GM23338 (cell line): ENCODE results near the gene GUCA1A. TPM values are rescaled to one million over a fixed set of nuclear protein-coding genes. Genes with fewer than 3 reads are reported as not detected.
"Not testable (repeated sequence)": the region's sequence is repeated elsewhere in the genome, so short reads cannot be mapped to it uniquely, and the experiment has no call there.

Experiments used
- ATAC-seq: fragments of 200-7000 bp; cut with Tn5 transposase; 3 replicates; pipeline ENCODE4 v1.9.1; 2020
- DNase-seq: peaks from one replicate; pipeline ENCODE4 v3.0.0-alpha.2; 2015; ENCODE audit warnings: low spot score
- H2AFZ ChIP-seq: fragments of 200-600 bp; sonication (generic); 2 replicates; pipeline ENCODE4 v1.8.0; 2016; ENCODE audit warnings: antibody characterized with exemption, mild to moderate bottlenecking, moderate library complexity
- H3F3A ChIP-seq: fragments of 200-600 bp; sonication (generic); replicated peaks from 2 replicates; pipeline ENCODE4 v1.8.0; 2017; ENCODE audit warnings: antibody characterized with exemption, mixed run types, low read depth
- H3K27ac ChIP-seq: fragments of 200-600 bp; sonication (generic); 2 replicates; pipeline ENCODE4 v1.6.1; 2016; ENCODE audit warnings: low read depth
- H3K27me3 ChIP-seq: fragments of 200-600 bp; sonication (generic); 2 replicates; pipeline ENCODE4 v1.8.0; 2016; ENCODE audit warnings: mild to moderate bottlenecking, mixed run types, moderate library complexity; ENCODE audit not compliant: insufficient read depth
- H3K36me3 ChIP-seq: fragments of 200-600 bp; sonication (generic); 2 replicates; pipeline ENCODE4 v1.8.0; 2016; ENCODE audit warnings: mild to moderate bottlenecking; ENCODE audit not compliant: insufficient read depth
- H3K4me1 ChIP-seq: fragments of 200-600 bp; sonication (generic); 2 replicates; pipeline ENCODE4 v1.8.0; 2016; ENCODE audit warnings: mild to moderate bottlenecking, moderate library complexity; ENCODE audit not compliant: insufficient read depth
- H3K4me2 ChIP-seq: fragments of 200-600 bp; sonication (generic); 2 replicates; pipeline ENCODE4 v1.7.1; 2017; ENCODE audit warnings: mixed run types
- H3K4me3 ChIP-seq: fragments of 200-600 bp; sonication (generic); 2 replicates; pipeline ENCODE4 v1.6.1; 2016; ENCODE audit warnings: mixed run types
- H3K79me2 ChIP-seq: fragments of 200-600 bp; sonication (generic); replicated peaks from 2 replicates; pipeline ENCODE4 v1.8.0; 2017; ENCODE audit warnings: mild to moderate bottlenecking; ENCODE audit not compliant: insufficient read depth
- H3K9me2 ChIP-seq: fragments of 200-600 bp; sonication (generic); 2 replicates; pipeline ENCODE4 v1.8.0; 2017; ENCODE audit not compliant: insufficient read depth
- H4K20me1 ChIP-seq: fragments of 200-600 bp; sonication (generic); replicated peaks from 2 replicates; pipeline ENCODE4 v1.8.0; 2017; ENCODE audit warnings: mild to moderate bottlenecking; ENCODE audit not compliant: insufficient read depth
- H3K27ac Mint-ChIP-seq: 2 replicates; pipeline ENCODE4 v1.8.0; 2020; ENCODE audit warnings: inconsistent platforms, mild to moderate bottlenecking, moderate library complexity, mixed read lengths
- H3K27me3 Mint-ChIP-seq: 3 replicates; pipeline ENCODE4 v1.8.0; 2022; ENCODE audit warnings: low read depth, mild to moderate bottlenecking, moderate library complexity, mixed read lengths, inconsistent platforms; ENCODE audit not compliant: insufficient read depth, poor library complexity
- H3K36me3 Mint-ChIP-seq: 3 replicates; pipeline ENCODE4 v1.8.0; 2021; ENCODE audit warnings: low read depth, mild to moderate bottlenecking, inconsistent platforms, moderate library complexity, mixed read lengths
- H3K4me1 Mint-ChIP-seq: 3 replicates; pipeline ENCODE4 v1.8.0; 2020; ENCODE audit warnings: mild to moderate bottlenecking, inconsistent platforms, mixed read lengths
- H3K4me3 Mint-ChIP-seq: 3 replicates; pipeline ENCODE4 v1.8.0; 2021; ENCODE audit warnings: moderate library complexity, mild to moderate bottlenecking, inconsistent platforms, mixed read lengths
- H3K9me3 Mint-ChIP-seq: 3 replicates; pipeline ENCODE4 v1.8.0; 2020; ENCODE audit warnings: moderate library complexity, mild to moderate bottlenecking, inconsistent platforms, mixed read lengths
- CTCF ChIP-seq, 2 experiments: fragments of 200-600 bp in 1 of 2; sonication (generic) in 1 of 2; conservative IDR thresholded peaks; 2 replicates each; pipeline versions ENCODE4 v1.5.1 to v1.6.1; 2016 to 2017; ENCODE audit warnings: antibody characterized with exemption in 2 of 2, low read depth in 2 of 2, mild to moderate bottlenecking in 2 of 2, moderate library complexity in 1 of 2
- ETS1 ChIP-seq: IDR thresholded peaks from 2 replicates; pipeline ENCODE4 v1.6.1; 2016; ENCODE audit warnings: antibody characterized with exemption
- EZH2 ChIP-seq: fragments of 200-600 bp; sonication (generic); IDR thresholded peaks from one replicate; pipeline ENCODE4 v1.8.0; 2017; ENCODE audit warnings: antibody characterized with exemption, mild to moderate bottlenecking, low read depth; ENCODE audit not compliant: unreplicated experiment
- POLR2AphosphoS5 ChIP-seq: IDR thresholded peaks from 2 replicates; pipeline ENCODE4 v1.6.1; 2016; ENCODE audit warnings: antibody characterized with exemption, low read depth
- REST ChIP-seq: IDR thresholded peaks from one replicate; pipeline ENCODE4 v1.6.1; 2018; ENCODE audit warnings: antibody characterized with exemption; ENCODE audit not compliant: unreplicated experiment
- STAT1 ChIP-seq: IDR thresholded peaks from one replicate; pipeline ENCODE4 v1.6.1; 2016; ENCODE audit warnings: antibody characterized with exemption; ENCODE audit not compliant: unreplicated experiment
- ZNF331 ChIP-seq: fragments of 250-450 bp; sonication (Bioruptor Pico); IDR thresholded peaks from 2 replicates; pipeline ENCODE4 v1.5.0; 2020; ENCODE audit warnings: low read depth, mild to moderate bottlenecking, moderate library complexity
- polyA plus RNA-seq: library from polyadenylated mRNA; unstranded; fragments of >200 nt; fragmentation: Nextera tagmentation; extraction: Ambion mirVana; gene quantifications from 2 replicates; pipeline ENCODE4 v1.2.1, GENCODE V29; 2016
- total RNA-seq: library from RNA; depleted of rRNA; stranded (reverse); fragments of >200 nt; shearing (Covaris generic); gene quantifications from 2 replicates; pipeline ENCODE4 v1.2.3, GENCODE V29; 2014

The GUCA1A gene
- total and polyA plus RNA-seq, 2 experiments from 2014 or later, result 5.2 to 10.6 TPM

GRCh38 chr6:42204768-42205282 is 31.7 kb downstream of the GUCA1A start:
- Histone ChIP-seq H3K27me3 (no peaks in the 10 kb centered on the region), H4K20me1 (no peaks in the 10 kb centered on the region), H3F3A (0 out of 2 replicates have a peak, but pooled peaks cover under 1% of the 10 kb centered on the region), H3K4me3 (no peak overlapping the region), H3K4me2 (no peak overlapping the region), H3K79me2 (no peaks in the 10 kb centered on the region), H3K4me1 (no peaks in the 10 kb centered on the region), H3K9me2 (no peaks in the 10 kb centered on the region), H3K27ac (no peak overlapping the region), H3K36me3 (peaks cover 15% of the 10 kb centered on the region), H2AFZ (no peak overlapping the region)
- no peak overlapping the region for H3K27ac Mint-ChIP-seq
- DNase-seq (no peak), ATAC-seq (no peak)
- H3K27me3 Mint-ChIP-seq, result no peaks in the 10 kb centered on the region
- no peaks in the 10 kb centered on the region for H3K9me3 Mint-ChIP-seq
- no peak overlapping the region for H3K4me3 Mint-ChIP-seq
- H3K4me1 Mint-ChIP-seq, result peaks cover 5% of the 10 kb centered on the region; the same call in 2 of the 3 replicates
- no peak for TF ChIP-seq POLR2AphosphoS5
- H3K36me3 Mint-ChIP-seq, result peaks cover 42% of the 10 kb centered on the region

GRCh38 chr6:42207559-42207958 is 34.4 kb downstream of the GUCA1A start:
- peaks cover 32% of the 10 kb centered on the region for H3K36me3 ChIP-seq
- H3K9me3 Mint-ChIP-seq, H4K20me1 ChIP-seq, ATAC-seq, H3K4me1 Mint-ChIP-seq, H3F3A ChIP-seq, H3K27ac Mint-ChIP-seq, H3K9me2 ChIP-seq, H3K4me3 ChIP-seq, H3K27me3 Mint-ChIP-seq, H3K4me2 ChIP-seq, H3K4me1 ChIP-seq, H3K4me3 Mint-ChIP-seq, H2AFZ ChIP-seq, H3K27ac ChIP-seq, H3K27me3 ChIP-seq, DNase-seq, H3K79me2 ChIP-seq: not testable (repeated sequence)
- H3K36me3 Mint-ChIP-seq, result peaks cover 61% of the 10 kb centered on the region

GRCh38 chr6:42210551-42210950 is 37.4 kb downstream of the GUCA1A start:
- Histone ChIP-seq H2AFZ (no peak overlapping the region), H3K4me2 (no peak overlapping the region), H3K36me3 (peaks cover 32% of the 10 kb centered on the region), H3K9me2 (no peaks in the 10 kb centered on the region), H3K79me2 (no peaks in the 10 kb centered on the region), H3K4me1 (no peaks in the 10 kb centered on the region), H3K27me3 (no peaks in the 10 kb centered on the region), H4K20me1 (no peaks in the 10 kb centered on the region), H3K27ac (no peak overlapping the region), H3K4me3 (no peak overlapping the region), H3F3A (0 out of 2 replicates have a peak, but pooled peaks cover 3% of the 10 kb centered on the region)
- no peak for ATAC-seq
- DNase-seq, result no peak
- Mint-ChIP-seq H3K4me1 (peaks cover 4% of the 10 kb centered on the region; the same call in 2 of the 3 replicates), H3K27me3 (no peaks in the 10 kb centered on the region), H3K27ac (no peak overlapping the region), H3K36me3 (peaks cover 57% of the 10 kb centered on the region), H3K4me3 (no peak overlapping the region), H3K9me3 (no peaks in the 10 kb centered on the region)
- no peak for TF ChIP-seq ZNF331 (CRISPR knock-in tag)
- TF ChIP-seq REST, result no peak
- no peak for TF ChIP-seq STAT1
- TF ChIP-seq ETS1, result no peak
- no peak for TF ChIP-seq EZH2
- no peak for TF ChIP-seq CTCF (conservative IDR thresholded peaks at IDR 0.05; ENCODE audit: low read depth in 2 of 2)
